Activated T-cell treated with anti-CD3 and anti-CD28 coated beads, Interleukin-2, amount 50 U/mL, for 72 hours (primary cell): ENCODE results near the gene SEMA3F. TPM values are rescaled to one million over a fixed set of nuclear protein-coding genes. Genes with fewer than 3 reads are reported as not detected.

Source experiments
- ATAC-seq, 2 donors: fragments of 150-1000 bp; cut with Tn5 transposase; replicated peaks in 1 of 2; 2 replicates each; pipeline ENCODE4 v1.10.0; 2021; ENCODE audit warnings: moderate library complexity in 2 of 2, mild to moderate bottlenecking in 1 of 2
- DNase-seq, 2 donors: peaks; one replicate each; pipeline ENCODE4 v3.0.0; 2021 to 2022; ENCODE audit warnings: mixed read lengths in 1 of 2
- H3K27ac Mint-ChIP-seq: one replicate; pipeline ENCODE4 v1.8.0; 2022; ENCODE audit warnings: mild to moderate bottlenecking, moderate library complexity, mixed read lengths
- H3K27me3 Mint-ChIP-seq: one replicate; pipeline ENCODE4 v1.8.0; 2022; ENCODE audit warnings: low read depth, mixed read lengths
- H3K36me3 Mint-ChIP-seq, 2 donors: one replicate each; pipeline ENCODE4 v1.8.0; 2022; ENCODE audit warnings: mixed read lengths in 2 of 2, mild to moderate bottlenecking in 1 of 2; ENCODE audit not compliant: insufficient read depth in 2 of 2
- H3K4me1 Mint-ChIP-seq: one replicate; pipeline ENCODE4 v1.8.0; 2022; ENCODE audit warnings: low read depth, mixed read lengths
- H3K4me3 Mint-ChIP-seq, 2 donors: one replicate each; pipeline ENCODE4 v1.8.0; 2022; ENCODE audit warnings: mild to moderate bottlenecking in 2 of 2, mixed read lengths in 2 of 2, moderate library complexity in 2 of 2
- H3K9me3 Mint-ChIP-seq, 2 donors: one replicate each; pipeline ENCODE4 v1.8.0; 2022; ENCODE audit warnings: mixed read lengths in 2 of 2
- total RNA-seq, 2 donors: library from RNA; stranded (reverse); gene quantifications; one replicate each; pipeline ENCODE4 v1.2.3, GENCODE V29; 2022

SEMA3F gene
- total RNA-seq, 2 donors from 2014 or later: 0.25 TPM; not detected in 1

DNA sequence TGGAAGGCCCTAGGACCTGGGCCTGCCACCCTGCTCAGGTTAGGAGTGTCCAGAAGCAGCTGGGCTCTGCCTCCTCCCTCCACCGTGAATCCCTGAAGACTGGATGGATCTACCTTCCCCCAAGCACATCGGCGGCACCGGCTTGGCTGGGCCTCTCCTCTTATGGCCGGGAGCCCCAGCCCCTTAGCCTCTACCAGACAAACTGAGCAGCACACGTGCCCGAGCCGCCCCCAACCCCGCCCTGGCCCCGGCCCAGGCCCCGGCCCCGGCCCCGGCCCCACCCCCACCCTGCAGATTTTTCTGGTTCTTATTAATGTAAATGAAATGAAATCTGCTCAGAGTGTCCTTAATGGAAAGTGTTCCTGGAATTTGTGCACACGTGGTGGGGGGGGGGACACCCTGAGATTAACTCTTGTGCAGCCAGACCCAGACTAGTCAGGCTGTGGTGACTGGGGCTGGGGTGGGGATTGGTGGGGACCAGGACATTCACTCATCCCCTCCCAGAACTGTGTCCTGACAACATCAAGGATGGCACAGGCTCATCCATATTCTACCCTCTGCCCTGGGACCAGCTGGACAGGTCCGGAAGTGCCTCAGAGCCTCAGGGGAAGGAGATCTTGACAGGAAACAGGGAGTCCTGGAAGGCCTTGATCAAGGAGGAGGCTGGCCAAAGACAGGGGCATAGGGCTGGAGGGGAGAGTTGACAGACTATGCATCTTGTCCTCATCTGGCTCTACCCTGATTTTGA lies 30.9 kb upstream of the SEMA3F start:
- no peak for ATAC-seq
- no peak overlapping the region for H3K27ac Mint-ChIP-seq
- H3K27me3 Mint-ChIP-seq: no peaks in the 10 kb centered on the region
- DNase-seq: no peak
- H3K9me3 Mint-ChIP-seq: no peaks in the 10 kb centered on the region
- no peaks in the 10 kb centered on the region for H3K4me1 Mint-ChIP-seq
- no peak overlapping the region for H3K4me3 Mint-ChIP-seq
- H3K36me3 Mint-ChIP-seq: no peaks in the 10 kb centered on the region

DNA sequence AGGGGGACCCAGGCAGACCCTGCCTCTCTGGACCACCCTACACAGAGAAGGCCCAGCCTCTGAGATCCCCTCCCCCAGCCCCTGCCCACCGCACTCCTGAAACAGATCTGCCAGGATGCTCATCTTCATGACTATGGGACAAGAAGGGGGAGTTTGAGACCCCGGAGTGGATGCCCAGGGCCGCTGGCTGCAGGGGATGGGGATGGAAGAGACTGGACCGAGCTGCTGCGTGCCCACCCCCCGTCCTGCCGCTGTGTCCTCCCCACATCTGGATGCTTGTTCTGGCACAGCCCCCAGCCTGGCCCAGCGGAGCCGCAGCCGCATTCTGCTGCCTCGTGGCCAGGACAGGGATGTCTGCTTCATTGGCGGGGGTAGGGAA lies 30.3 kb upstream of the SEMA3F start:
- H3K4me3 Mint-ChIP-seq: no peak overlapping the region
- ATAC-seq: no peak
- no peaks in the 10 kb centered on the region for H3K27me3 Mint-ChIP-seq
- no peaks in the 10 kb centered on the region for H3K36me3 Mint-ChIP-seq
- H3K4me1 Mint-ChIP-seq: no peaks in the 10 kb centered on the region
- no peak overlapping the region for H3K27ac Mint-ChIP-seq
- H3K9me3 Mint-ChIP-seq: no peaks in the 10 kb centered on the region
- DNase-seq: no peak

DNA sequence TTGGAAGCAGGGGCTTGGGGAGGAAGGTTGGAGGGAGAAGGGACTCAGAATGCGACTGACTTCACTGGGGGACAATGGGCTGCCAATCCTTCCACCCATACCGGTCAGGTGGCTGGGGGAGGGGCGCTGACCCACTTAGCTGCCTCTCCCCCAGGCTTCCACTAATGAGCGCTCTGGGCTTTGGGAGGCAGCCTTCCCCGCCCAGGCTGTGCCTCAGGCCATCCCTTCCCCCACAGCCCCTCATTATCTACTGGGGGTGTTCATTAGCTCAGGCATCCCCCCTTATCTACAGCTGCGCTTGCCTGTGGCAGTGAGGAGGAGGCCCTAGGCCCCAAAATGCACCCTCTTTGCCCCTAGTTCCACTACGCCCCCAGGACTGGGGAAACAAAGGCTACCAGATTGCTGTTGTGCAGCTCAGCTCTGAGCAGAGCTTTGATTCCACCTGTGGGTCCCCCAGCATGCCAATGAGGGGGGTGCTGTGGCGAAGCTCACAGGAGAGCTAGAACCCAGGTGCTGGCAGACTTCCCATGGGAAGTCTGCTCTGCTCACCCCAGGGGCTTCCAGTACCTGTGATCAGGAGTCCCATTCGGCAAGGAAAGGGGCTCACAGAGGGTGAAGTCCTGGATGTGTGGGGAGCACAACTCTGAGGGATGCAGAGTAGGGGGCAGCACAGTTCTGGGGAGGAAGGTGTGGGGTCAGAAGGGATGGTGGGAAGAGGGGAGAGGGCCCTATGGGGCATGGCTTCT lies 29.4 kb upstream of the SEMA3F start:
- H3K4me1 Mint-ChIP-seq: no peaks in the 10 kb centered on the region
- no peaks in the 10 kb centered on the region for H3K9me3 Mint-ChIP-seq
- H3K27me3 Mint-ChIP-seq: no peaks in the 10 kb centered on the region
- no peak overlapping the region for H3K4me3 Mint-ChIP-seq
- DNase-seq (no peak), ATAC-seq (no peak)
- no peak overlapping the region for H3K27ac Mint-ChIP-seq
- H3K36me3 Mint-ChIP-seq: no peaks in the 10 kb centered on the region

DNA sequence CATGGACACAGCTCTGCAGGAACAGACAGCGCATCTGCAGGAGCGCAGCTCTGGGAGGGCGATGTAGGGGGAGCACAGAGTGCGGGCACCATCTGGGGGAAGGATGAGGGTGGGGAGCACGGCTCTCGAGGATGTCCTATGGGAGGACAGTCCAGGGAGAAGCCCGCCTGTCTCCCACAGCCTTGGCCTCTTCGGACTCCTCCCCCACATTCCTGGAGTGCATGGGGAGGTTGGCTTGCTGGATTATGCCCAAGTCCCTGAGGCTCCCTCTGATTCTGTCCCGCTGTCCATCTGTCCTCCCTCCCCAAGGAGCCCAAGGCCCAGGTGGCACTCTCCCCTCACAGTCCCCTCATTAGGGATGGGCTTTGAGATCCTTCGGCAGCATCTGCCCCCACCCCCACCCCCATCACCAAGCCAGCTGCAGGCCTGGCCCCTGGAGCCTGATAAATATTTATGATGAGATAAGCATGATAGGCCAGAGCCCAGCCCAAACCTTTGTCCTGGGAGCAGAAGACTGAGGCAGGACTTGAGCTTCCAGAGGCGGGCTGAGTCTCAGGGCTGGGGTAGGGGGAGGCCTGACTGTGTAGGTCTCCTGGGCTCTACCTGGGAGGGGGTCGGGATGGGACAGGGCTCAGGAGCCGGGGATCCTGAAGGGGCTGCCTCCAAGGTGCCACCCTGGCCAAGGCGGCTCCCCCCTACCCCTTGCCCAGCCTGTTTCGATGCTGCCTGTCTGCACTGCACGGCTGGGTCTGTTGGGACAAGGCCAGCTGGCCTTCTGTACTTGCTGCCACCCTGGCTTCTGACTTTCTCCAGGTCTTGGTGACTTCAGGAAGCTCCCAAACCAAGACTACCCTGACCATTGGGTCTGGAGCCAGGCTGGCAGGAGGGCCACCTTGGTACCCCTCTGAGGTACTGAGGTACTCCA lies 28.6 kb upstream of the SEMA3F start:
- Mint-ChIP-seq H3K4me1 (no peaks in the 10 kb centered on the region), H3K9me3 (no peaks in the 10 kb centered on the region), H3K27ac (no peak overlapping the region), H3K36me3 (no peaks in the 10 kb centered on the region), H3K4me3 (no peak overlapping the region), H3K27me3 (no peaks in the 10 kb centered on the region)
- ATAC-seq (peak; percentile 11 to 20), DNase-seq (no peak)

DNA sequence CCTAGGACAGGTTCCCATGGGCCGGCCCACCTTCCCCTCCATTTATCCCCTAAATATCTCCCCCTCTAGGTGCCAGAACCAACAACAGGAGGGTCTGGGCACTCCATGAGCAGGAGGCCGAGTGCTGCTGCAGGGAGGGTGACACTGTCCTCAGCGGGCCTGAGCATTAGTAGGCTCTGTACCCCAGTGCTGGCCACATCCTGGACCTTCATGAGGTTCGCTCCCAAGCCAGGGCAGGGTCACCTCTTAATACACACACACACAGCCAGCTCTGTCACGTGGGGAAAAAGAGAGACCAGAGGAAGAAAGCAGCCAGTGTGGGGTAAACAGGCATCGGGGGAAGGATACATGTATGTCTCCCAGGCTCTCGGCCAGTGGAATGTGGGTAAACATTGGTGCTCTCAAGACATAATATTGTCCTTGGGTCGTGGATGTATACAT lies 27.9 kb upstream of the SEMA3F start:
- no peak for DNase-seq
- H3K9me3 Mint-ChIP-seq: no peaks in the 10 kb centered on the region
- H3K4me1 Mint-ChIP-seq: no peaks in the 10 kb centered on the region
- ATAC-seq: peak; percentile 4 to 12
- no peaks in the 10 kb centered on the region for H3K27me3 Mint-ChIP-seq
- H3K27ac Mint-ChIP-seq: no peak overlapping the region
- H3K36me3 Mint-ChIP-seq: no peaks in the 10 kb centered on the region
- no peak overlapping the region for H3K4me3 Mint-ChIP-seq

DNA sequence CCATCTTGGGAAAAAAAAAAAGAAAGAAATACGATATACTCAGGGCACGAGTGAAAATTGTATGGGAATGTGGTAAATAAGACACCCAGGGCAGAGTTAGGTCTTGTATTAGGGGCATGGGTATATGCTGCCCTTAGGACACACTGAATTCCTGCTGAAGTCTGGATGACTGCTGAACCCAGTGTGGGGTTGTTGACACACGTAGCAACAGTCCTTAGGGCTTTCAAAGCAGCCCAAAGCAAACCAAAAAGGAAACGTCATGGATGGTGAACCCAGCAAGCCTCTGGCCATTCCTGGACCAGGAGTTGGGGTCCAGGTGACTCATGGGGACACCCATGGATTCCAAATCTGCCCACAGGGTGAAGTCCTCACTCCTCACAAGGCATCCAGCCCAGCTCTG lies 27.1 kb upstream of the SEMA3F start:
- Mint-ChIP-seq H3K27ac (no peak overlapping the region), H3K9me3 (no peaks in the 10 kb centered on the region), H3K4me3 (no peak overlapping the region), H3K27me3 (no peaks in the 10 kb centered on the region), H3K36me3 (no peaks in the 10 kb centered on the region), H3K4me1 (no peaks in the 10 kb centered on the region)
- no peak for DNase-seq
- ATAC-seq: peak in 1 of 2 donors; percentile 7

DNA sequence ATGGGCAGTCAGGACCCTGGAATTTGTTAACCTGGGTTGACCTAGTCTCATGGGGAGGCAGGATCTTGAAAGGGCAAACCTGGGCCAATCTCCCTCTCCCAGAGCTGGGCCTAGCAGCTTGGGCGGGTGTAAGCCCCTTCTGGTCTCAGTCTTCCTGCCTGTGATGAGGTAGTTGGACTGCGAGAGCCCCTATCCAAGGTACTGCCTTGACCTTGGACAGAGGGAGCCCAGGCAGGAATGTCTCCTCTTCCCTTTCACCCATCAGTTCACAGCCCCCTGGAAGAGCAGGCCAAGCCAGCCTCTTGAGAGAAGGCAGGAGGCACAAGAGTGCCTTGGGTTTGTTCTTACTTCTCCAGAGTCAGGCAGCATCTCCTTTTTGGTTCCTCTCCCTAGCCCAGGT lies 24.7 kb upstream of the SEMA3F start:
- no peak for ATAC-seq
- no peaks in the 10 kb centered on the region for H3K4me1 Mint-ChIP-seq

DNA sequence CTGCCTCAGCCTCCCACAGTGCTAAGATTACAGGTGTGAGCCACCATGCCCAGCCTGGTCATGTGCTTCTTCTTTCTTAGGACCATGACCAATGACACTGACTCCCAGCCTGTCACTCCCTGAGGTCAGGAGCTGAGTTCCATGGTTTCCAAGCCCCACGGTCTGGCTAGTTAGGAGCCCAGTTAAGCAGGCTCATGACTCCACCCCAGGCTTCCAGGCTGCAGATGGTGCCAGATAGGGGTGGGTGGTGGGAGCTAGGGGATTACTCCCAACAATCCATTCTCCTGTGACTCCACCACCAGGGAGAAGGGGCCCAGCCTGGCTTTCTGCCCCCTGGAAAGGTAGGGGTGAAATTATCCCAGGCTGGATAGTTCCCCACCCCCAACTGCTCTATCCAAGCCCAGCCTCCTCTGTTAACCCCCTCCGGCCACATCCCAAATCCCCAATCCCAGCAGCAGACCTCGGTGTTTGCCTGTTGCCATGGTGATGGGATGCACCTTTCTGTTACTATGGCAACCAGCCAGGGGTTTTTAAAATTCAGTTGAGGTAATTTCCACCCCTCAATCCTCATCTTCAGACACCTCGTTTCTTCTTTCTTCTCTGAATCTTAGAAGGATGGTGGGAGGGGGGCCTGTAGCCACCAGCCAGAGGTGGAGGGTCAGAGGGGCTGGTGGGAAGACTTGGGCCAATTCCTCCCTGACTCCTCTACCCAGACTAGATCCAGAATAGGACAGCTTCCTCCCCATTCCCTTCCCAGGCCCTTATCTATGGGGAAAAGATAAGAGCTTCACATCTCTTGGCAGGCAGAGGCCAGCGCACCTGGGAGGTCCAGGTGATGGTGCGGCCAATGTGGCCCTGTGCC lies 22.5 kb upstream of the SEMA3F start:
- Mint-ChIP-seq H3K4me3 (no peak overlapping the region), H3K36me3 (no peaks in the 10 kb centered on the region), H3K27me3 (no peaks in the 10 kb centered on the region), H3K9me3 (no peaks in the 10 kb centered on the region), H3K27ac (no peak overlapping the region), H3K4me1 (no peaks in the 10 kb centered on the region)
- DNase-seq (no peak), ATAC-seq (no peak)

More for the DNA sequence above, 24.7 kb upstream of the SEMA3F start:
- no peaks in the 10 kb centered on the region for H3K36me3 Mint-ChIP-seq
- H3K27me3 Mint-ChIP-seq: no peaks in the 10 kb centered on the region
- no peak for DNase-seq
- no peaks in the 10 kb centered on the region for H3K9me3 Mint-ChIP-seq
- H3K27ac Mint-ChIP-seq: no peak overlapping the region
- no peak overlapping the region for H3K4me3 Mint-ChIP-seq

DNA sequence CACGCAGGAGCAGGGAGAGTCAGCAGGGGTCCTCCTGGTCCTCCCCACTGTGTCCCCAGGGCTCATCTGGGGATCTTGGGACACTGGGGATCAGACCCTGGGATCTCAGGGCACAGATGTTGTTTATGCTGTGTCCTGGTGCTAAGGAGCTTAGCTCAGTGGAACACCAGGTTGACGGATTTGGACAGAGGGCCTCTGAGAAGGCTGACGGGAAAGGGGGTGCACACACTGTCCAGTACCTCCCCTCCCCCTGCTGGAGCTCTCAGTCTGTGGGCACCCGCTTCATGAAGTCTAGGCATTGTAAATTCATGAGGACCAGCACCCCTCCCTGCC lies 21.9 kb upstream of the SEMA3F start:
- DNase-seq (no peak), ATAC-seq (no peak)
- Mint-ChIP-seq H3K36me3 (no peaks in the 10 kb centered on the region), H3K4me3 (no peak overlapping the region), H3K4me1 (peaks cover 2% of the 10 kb centered on the region), H3K27me3 (no peaks in the 10 kb centered on the region), H3K27ac (no peak overlapping the region), H3K9me3 (no peaks in the 10 kb centered on the region)

DNA sequence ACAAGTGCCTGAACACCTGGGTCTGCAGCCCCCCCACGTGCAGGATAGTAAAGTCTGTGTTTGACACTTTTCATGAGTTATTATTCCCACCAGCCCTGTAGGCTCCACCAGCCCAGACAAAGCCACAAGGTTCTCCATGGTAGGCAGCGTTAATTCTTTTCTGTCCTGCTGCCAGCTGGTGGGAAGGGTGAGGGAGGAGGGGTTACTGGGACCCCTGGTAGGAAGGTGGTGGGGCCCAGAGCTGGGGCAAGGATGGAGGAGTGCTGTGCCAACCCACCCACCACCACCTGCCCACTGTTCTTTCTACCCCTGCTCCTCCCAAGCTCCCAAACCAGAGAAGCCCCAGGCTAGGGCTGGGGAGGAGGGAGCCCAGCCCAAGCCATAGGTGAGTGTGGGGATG lies 20.8 kb upstream of the SEMA3F start:
- H3K4me1 Mint-ChIP-seq: peaks cover 12% of the 10 kb centered on the region
- H3K36me3 Mint-ChIP-seq: no peaks in the 10 kb centered on the region
- H3K27me3 Mint-ChIP-seq: no peaks in the 10 kb centered on the region
- H3K9me3 Mint-ChIP-seq: no peaks in the 10 kb centered on the region
- ATAC-seq: no peak
- H3K27ac Mint-ChIP-seq: no peak overlapping the region
- no peak for DNase-seq
- no peak overlapping the region for H3K4me3 Mint-ChIP-seq

DNA sequence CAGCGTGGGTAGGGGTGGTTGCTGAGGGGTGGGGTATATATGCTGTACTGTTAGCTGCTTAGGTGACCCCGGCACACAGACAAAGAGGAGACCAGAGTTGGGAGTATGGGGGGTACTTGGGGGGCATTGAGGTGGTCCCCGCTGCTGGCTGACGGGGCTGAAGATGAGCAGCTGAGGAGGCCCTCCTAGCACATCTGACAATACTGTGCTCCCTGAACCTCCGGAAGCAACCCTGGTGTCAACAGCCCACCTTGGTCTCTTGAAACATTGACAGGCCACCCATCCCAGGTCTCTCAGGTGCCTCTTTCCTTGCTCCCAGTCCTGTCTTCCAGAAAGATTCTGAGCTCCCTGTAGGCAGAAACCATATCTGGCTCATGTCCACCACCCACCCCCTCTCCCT lies 19.2 kb upstream of the SEMA3F start:
- Mint-ChIP-seq H3K27ac (no peak overlapping the region), H3K4me3 (no peak overlapping the region), H3K27me3 (no peaks in the 10 kb centered on the region), H3K36me3 (no peaks in the 10 kb centered on the region), H3K4me1 (peaks cover 12% of the 10 kb centered on the region), H3K9me3 (no peaks in the 10 kb centered on the region)
- ATAC-seq (no peak), DNase-seq (no peak)

DNA sequence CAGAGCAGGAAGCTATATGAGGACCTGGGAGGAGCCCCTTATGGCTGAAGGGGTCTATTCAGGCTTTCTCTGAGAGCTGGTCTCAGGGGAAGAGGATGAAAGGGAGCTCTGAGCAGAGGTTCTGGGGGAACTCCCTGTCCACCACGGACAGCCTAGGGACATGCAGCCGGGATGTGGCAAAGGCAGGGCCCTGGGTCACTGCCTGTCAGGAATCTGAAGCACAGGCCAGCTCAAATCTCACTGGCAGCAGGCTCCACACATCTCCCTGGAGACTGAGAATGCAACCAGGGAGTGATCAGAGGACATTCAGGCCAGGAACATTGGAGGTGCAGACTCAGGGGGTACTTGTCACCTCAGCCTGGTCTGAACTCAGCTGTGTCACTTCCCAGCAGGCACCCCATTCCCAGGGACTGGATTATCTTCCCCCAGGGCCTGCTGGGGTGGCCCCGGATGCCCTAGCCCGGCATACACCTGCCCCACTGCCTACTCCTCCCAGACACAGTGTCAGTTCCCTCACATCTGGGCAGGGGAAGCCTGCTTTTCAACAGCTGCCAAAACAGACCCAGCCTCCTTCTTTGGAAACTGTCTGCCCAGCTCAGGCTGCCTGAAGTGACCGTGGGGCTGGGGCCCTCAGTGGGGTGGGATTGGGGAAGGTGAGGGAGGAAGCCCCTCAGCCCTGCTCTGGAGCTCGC lies 18.3 kb upstream of the SEMA3F start:
- Mint-ChIP-seq H3K36me3 (no peaks in the 10 kb centered on the region), H3K4me1 (peaks cover 12% of the 10 kb centered on the region), H3K27ac (no peak overlapping the region), H3K27me3 (no peaks in the 10 kb centered on the region), H3K9me3 (no peaks in the 10 kb centered on the region), H3K4me3 (no peak overlapping the region)
- ATAC-seq (no peak), DNase-seq (no peak)
